Fibroblast of skin of back (primary cell): ENCODE data around the gene GREB1L.

Experiments used
- DNase-seq: peaks from one replicate; pipeline ENCODE4 v3.0.0-alpha.2; 2013

Gene GREB1L

GRCh38 chr18:21489919-21490495, 248.0 kb downstream of the GREB1L start:
- DNase-seq: no peak

- DNase-seq: no peak
Observed at GRCh38 chr18:21490748-21491147, 248.7 kb downstream of the GREB1L start.

- no peak for DNase-seq
Observed at GRCh38 chr18:21496277-21496835, 254.3 kb downstream of the GREB1L start.

- DNase-seq: no peak
Observed at GRCh38 chr18:21499997-21500396, 258.0 kb downstream of the GREB1L start.

GRCh38 chr18:21502661-21503060, 260.6 kb downstream of the GREB1L start:
- no peak for DNase-seq

- DNase-seq: no peak
Observed at GRCh38 chr18:21507913-21508701, 266.1 kb downstream of the GREB1L start.

GRCh38 chr18:21509062-21509461, 267.0 kb downstream of the GREB1L start:
- no peak for DNase-seq

GRCh38 chr18:21513292-21513691, 271.3 kb downstream of the GREB1L start:
- peak; percentile 8 for DNase-seq

- no peak for DNase-seq
Observed at GRCh38 chr18:21513741-21514140, 271.7 kb downstream of the GREB1L start.

GRCh38 chr18:21522530-21522929, 280.5 kb downstream of the GREB1L start:
- DNase-seq: no peak

GRCh38 chr18:21525916-21526315, 283.9 kb downstream of the GREB1L start:
- no peak for DNase-seq

GRCh38 chr18:21526463-21526862, 284.4 kb downstream of the GREB1L start:
- no peak for DNase-seq

- DNase-seq: no peak
Observed at GRCh38 chr18:21534327-21534726, 292.3 kb downstream of the GREB1L start.

- no peak for DNase-seq
Observed at GRCh38 chr18:21538230-21538629, 296.2 kb downstream of the GREB1L start.

GRCh38 chr18:21546423-21546822, 304.4 kb downstream of the GREB1L start:
- no peak for DNase-seq

GRCh38 chr18:21548647-21549046, 306.6 kb downstream of the GREB1L start:
- DNase-seq: no peak

GRCh38 chr18:21550510-21550970, 308.5 kb downstream of the GREB1L start:
- no peak for DNase-seq

GRCh38 chr18:21557607-21558253, 315.7 kb downstream of the GREB1L start:
- no peak for DNase-seq

GRCh38 chr18:21559195-21559594, 317.2 kb downstream of the GREB1L start:
- DNase-seq: no peak

- no peak for DNase-seq
Observed at GRCh38 chr18:21571772-21572171, 329.7 kb downstream of the GREB1L start.
